IPS DF 19.7 (cell line): ENCODE results near the gene FAHD1.

Experiments used
- DNase-seq: peaks from one replicate; pipeline ENCODE4 v3.0.0-alpha.2; 2013; ENCODE audit warnings: low read depth, low spot score

Gene FAHD1

GRCh38 chr16:1817276-1817589 is 9.8 kb upstream of the FAHD1 start:
- no peak for DNase-seq

- DNase-seq: no peak
Measured at GRCh38 chr16:1817716-1818115, 9.3 kb upstream of the FAHD1 start.

GRCh38 chr16:1818204-1818872 is 8.7 kb upstream of the FAHD1 start:
- DNase-seq: no peak

- no peak for DNase-seq
Measured at GRCh38 chr16:1818873-1819525, 8.0 kb upstream of the FAHD1 start.

- DNase-seq: no peak
Measured at GRCh38 chr16:1819611-1820010, 7.4 kb upstream of the FAHD1 start.

GRCh38 chr16:1820096-1820945 is 6.7 kb upstream of the FAHD1 start:
- no peak for DNase-seq

GRCh38 chr16:1820946-1821290 is 6.1 kb upstream of the FAHD1 start:
- no peak for DNase-seq

GRCh38 chr16:1821861-1822611 is 5.0 kb upstream of the FAHD1 start:
- no peak for DNase-seq

GRCh38 chr16:1822801-1823200 is 4.2 kb upstream of the FAHD1 start:
- no peak for DNase-seq

GRCh38 chr16:1823821-1824220 is 3.2 kb upstream of the FAHD1 start:
- DNase-seq: no peak

- no peak for DNase-seq
Measured at GRCh38 chr16:1825381-1825863, 1.6 kb upstream of the FAHD1 start.

- no peak for DNase-seq
Measured at GRCh38 chr16:1825864-1826690, 929 bp upstream of the FAHD1 start.

- no peak for DNase-seq
Measured at GRCh38 chr16:1828645-1829410, 1.8 kb downstream of the FAHD1 start.

GRCh38 chr16:1830213-1830612 is 3.2 kb downstream of the FAHD1 start:
- DNase-seq: no peak

GRCh38 chr16:1831186-1832075 is 4.4 kb downstream of the FAHD1 start:
- no peak for DNase-seq

GRCh38 chr16:1832838-1833454 is 5.9 kb downstream of the FAHD1 start:
- no peak for DNase-seq

- no peak for DNase-seq
Measured at GRCh38 chr16:1834096-1834495, 7.1 kb downstream of the FAHD1 start.

- DNase-seq: no peak
Measured at GRCh38 chr16:1839554-1839953, 12.5 kb downstream of the FAHD1 start.

GRCh38 chr16:1845985-1846384 is 19.0 kb downstream of the FAHD1 start:
- no peak for DNase-seq
